DLD1 (cell line): ENCODE data around the gene VWA5B1.

Experiments used
- in situ Hi-C: cut with HindIII; loops from 2 replicates; pipeline ENCODE4 v1.10.0; 2017; ENCODE audit warnings: low sequenced_read_pairs

Gene VWA5B1

GRCh38 chr1:20365421-20366055, 74.9 kb downstream of the VWA5B1 start:
- in situ Hi-C loops, result loop anchor here (25.0 kb wide), 1 partner anchor 153 kb away; no protein-coding TSS in a partner anchor

DNA sequence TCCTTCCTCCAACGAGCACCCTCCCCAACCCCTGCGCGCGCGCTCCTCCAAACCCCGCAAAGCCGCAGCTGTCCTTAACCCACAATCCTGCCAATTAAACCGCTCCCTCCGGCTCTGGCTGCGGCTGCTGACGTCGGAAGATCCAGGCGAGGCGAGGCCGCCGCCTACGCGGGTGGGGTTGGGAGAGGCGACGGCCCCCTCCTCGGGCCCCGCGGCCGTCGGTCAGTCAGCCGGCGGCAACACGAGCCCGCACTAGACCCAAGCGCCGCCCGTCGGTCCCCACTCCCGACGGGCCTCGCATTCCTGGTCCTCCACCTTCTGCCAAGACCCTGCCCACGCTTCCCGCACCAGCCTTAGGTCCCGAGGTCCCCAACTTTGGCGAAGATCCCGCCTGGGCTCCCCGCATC, 75.4 kb downstream of the VWA5B1 start:
- in situ Hi-C loops, result loop anchor here (25.0 kb wide), 1 partner anchor 154 kb away; no protein-coding TSS in a partner anchor

- in situ Hi-C loops, result loop anchor here (25.0 kb wide), 1 partner anchor 154 kb away; no protein-coding TSS in a partner anchor
Observed at GRCh38 chr1:20366463-20367115, 75.9 kb downstream of the VWA5B1 start.

DNA sequence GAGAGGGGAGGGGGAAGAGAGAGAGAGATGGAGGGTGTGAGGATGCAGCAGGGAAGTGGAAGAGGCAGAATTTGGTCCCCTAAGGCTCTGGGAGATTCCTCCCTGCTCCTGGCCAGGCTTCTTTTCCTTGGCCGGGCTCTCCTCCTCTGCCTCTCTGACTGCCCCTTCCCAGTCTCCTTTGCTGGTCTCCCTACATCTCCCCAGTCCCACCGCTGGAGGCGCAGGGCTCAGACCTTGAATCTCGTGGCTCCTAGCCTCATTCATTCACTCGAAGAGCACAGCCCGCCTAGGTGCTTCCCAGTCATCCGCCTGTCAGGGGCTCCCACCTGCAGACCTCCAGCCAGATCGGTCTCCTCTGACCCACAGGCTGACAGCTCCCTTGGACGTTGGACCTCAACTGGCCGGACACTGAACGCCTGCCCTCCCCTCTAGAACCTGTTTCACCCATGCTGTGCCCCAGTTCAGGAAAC, 76.5 kb downstream of the VWA5B1 start:
- in situ Hi-C loops, result loop anchor here (25.0 kb wide), 1 partner anchor 155 kb away; no protein-coding TSS in a partner anchor

DNA sequence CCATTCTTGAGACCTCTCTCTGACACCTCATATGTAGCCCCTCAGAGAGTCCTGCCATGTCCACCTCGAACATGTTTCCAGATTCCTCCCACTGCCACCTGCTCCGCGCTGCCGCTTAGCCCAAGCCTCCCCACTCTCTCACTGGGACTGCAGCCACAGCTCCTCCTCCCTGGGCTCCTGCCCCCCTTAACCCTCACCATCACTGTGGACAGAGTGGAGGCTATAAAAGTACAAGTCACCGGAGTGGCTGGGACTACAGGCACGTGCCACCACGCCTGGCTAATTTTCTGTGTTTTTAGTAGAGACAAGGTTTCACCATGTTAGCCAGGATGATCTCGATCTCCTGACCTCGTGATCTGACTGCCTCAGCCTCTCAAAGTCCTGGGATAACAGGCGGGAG, 77.0 kb downstream of the VWA5B1 start:
- in situ Hi-C loops, result loop anchor here (25.0 kb wide), 1 partner anchor 155 kb away; no protein-coding TSS in a partner anchor

- in situ Hi-C loops, result loop anchor here (25.0 kb wide), 1 partner anchor 157 kb away; no protein-coding TSS in a partner anchor
Observed at GRCh38 chr1:20368866-20369470, 78.3 kb downstream of the VWA5B1 start.

GRCh38 chr1:20370698-20371097, 80.0 kb downstream of the VWA5B1 start:
- in situ Hi-C loops, result loop anchor here (25.0 kb wide), 1 partner anchor 158 kb away; no protein-coding TSS in a partner anchor

- in situ Hi-C loops, result loop anchor here (25.0 kb wide), 1 partner anchor 159 kb away; no protein-coding TSS in a partner anchor
Observed at GRCh38 chr1:20371411-20371810, 80.7 kb downstream of the VWA5B1 start.

DNA sequence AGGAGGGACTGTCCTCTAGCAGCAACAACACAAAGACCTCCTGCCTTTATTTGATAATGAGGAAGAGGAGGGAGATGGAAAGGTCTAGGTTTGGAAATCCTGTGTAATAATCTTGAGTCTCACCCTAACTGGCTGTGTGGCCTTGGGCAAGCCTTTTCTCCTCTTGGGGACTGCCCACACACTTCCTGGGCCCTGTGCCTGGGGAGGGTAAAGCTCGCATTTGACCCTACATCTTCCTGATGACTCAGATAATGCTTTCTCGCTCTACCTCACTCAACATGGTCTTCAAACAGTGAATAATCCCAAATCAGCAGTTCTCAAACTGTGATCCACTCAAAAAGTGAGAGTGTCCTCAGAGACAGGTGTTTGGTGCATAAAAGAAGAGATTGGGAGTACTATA, 81.2 kb downstream of the VWA5B1 start:
- in situ Hi-C loops, result loop anchor here (25.0 kb wide), 1 partner anchor 160 kb away; no protein-coding TSS in a partner anchor

GRCh38 chr1:20372676-20373075, 82.0 kb downstream of the VWA5B1 start:
- in situ Hi-C loops, result loop anchor here (25.0 kb wide), 1 partner anchor 160 kb away; no protein-coding TSS in a partner anchor

DNA sequence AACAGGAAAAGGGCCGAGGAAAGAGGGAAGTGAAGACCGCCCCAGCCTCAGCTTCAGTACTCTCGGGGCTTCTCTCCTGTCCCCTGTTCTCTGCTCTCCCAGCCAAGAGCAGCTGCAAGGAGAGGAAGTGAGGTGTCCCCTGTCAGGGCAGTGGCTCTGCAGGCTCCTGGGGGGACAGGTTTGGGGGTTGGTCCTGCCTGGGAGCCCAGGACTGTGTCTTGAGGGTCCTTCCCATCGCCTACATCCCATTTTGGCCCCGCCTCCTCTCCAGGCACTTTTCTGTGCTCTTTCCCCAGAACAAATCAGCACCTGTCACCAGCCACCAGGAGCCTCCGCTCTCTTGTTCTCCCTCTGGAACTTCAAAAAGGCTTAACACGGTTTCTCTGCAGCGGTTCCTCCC, 82.6 kb downstream of the VWA5B1 start:
- in situ Hi-C loops, result loop anchor here (25.0 kb wide), 1 partner anchor 161 kb away; no protein-coding TSS in a partner anchor

GRCh38 chr1:20373764-20374163, 83.1 kb downstream of the VWA5B1 start:
- in situ Hi-C loops, result loop anchor here (25.0 kb wide), 1 partner anchor 161 kb away; no protein-coding TSS in a partner anchor

GRCh38 chr1:20375563-20375962, 84.9 kb downstream of the VWA5B1 start:
- in situ Hi-C loops, result no loop called here

GRCh38 chr1:20376171-20376570, 85.5 kb downstream of the VWA5B1 start:
- in situ Hi-C loops, result no loop called here

GRCh38 chr1:20376880-20377494, 86.3 kb downstream of the VWA5B1 start:
- in situ Hi-C loops, result no loop called here

DNA sequence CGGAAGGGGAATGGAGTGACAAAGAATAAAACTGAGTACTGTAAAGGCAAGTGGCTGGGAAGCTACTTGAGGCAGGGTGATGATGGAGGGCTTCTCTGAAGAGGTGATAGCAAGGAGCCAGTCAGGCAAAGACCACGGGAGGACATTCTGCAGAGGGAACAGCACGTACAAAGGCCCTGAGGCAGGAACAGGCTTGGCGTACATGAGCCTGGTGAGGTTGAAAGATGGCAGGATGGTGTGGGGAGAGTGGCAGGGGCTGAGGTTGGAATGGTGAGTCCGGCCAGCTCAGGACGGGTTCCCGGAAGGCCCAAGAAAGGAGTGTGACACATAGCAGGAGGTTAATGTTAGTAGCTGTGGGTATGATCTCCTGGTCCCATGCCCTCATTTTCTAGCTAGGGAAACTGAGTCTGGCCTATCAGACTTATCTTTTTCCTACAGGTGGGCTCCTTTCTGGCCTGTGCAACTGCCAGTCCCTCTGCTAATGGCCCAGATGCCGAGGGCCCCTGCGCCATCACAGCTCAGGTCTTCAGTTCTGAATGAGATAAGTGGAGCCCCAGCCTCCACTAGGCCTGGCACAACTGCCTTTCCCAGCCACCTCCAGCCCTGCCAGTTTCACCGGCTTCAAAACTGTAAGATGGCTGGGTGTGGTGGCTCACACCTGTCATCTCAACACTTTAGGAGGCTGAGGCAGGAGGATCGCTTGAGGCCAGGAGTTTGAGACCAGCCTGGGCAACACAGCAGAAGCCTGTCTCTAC, 87.0 kb downstream of the VWA5B1 start:
- in situ Hi-C loops, result no loop called here

GRCh38 chr1:20379075-20379474, 88.4 kb downstream of the VWA5B1 start:
- in situ Hi-C loops, result no loop called here

DNA sequence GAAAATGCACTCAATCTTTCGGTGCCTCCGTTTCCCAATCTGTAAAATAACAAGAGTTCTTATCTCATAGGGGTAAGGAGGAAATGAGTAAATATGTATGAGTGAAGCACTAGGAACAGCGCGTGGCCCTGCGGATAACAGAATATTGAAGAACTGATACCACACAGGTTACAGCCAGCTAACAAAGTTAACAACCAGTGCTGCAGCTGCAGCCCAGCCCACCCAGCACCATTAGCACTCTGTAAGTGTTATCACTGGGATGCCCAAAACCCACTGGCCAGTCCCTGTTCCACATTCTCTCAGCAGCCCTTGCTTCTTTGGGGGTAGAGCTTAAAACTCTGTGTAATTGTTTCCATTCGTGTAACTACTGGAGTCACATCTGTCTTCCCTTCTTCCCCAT, 89.5 kb downstream of the VWA5B1 start:
- in situ Hi-C loops, result no loop called here

DNA sequence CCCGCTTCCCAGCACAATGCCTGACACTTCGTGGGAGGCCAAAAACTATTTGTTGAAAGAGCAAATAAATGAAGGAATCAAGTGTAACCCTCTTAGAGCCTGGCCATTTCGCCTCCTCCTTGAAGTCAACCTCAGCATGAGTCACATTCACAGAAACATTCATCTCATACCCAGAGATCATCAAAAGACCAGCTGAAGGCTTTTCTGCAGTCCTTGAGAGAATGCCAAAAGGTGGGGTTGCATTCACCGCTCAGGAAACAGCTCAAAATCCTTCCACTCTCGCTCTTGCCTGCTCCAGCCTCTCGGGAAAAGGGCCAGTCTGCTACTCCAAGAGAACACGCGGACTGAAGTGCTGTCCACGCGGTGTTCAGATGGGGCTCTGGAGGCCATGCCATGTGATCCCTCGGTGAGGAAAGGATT, 90.0 kb downstream of the VWA5B1 start:
- in situ Hi-C loops, result no loop called here

DNA sequence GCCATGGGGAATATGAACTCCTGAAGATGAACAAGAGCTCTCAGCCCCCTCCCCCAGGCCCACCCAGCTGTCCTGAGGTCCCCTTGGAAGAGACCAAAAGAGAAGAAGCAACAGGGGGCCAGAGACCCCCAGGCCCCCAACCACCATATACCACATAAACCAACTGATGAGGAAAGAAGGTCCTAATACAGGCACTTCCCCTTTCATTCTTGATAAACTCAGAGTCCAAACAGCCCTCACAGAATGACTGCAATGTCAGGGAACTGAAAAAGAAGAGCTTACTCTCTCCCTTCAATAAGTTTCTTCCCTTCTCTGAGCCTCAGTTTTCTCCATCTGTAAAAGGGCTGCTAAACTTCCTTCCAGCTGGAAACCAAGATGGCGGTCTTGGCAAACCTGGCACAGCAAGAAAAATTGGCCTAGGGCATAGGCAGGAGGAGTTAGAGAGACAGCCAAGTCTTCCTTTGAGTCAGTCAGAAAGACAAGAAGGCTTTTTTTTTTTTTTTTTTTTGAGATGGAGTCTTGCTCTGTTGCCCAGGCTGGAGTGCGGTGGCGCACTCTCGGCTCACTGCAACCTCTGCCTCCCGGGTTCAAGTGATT, 90.5 kb downstream of the VWA5B1 start:
- in situ Hi-C loops, result no loop called here
